Panc1 (cell line): ENCODE data around the gene GTF2F1.

Experiments
- CTCF ChIP-seq: fragments of 450-650 bp; IDR thresholded peaks from 2 replicates; pipeline ENCODE4 v1.5.1; 2017; ENCODE audit warnings: mild to moderate bottlenecking
- POLR2AphosphoS5 ChIP-seq: IDR thresholded peaks from 2 replicates; pipeline ENCODE4 v1.6.1; 2012; ENCODE audit warnings: mild to moderate bottlenecking, low read depth, low read length, moderate library complexity
- REST ChIP-seq, 2 experiments: IDR thresholded peaks; 2 replicates each; pipeline ENCODE4 v1.6.1; 2011 to 2012; ENCODE audit warnings: low read depth in 2 of 2, control low read depth in 1 of 2, low read length in 1 of 2, mild to moderate bottlenecking in 1 of 2, moderate library complexity in 1 of 2; ENCODE audit not compliant: insufficient read depth in 1 of 2

GRCh38 chr19:6387372-6387771, 5.6 kb downstream of the GTF2F1 start:
- TF ChIP-seq POLR2AphosphoS5 (no peak), CTCF (no peak), REST (IDR thresholded peaks at IDR 0.05; ENCODE audit: insufficient read depth in 1 of 2, low read depth in 2 of 2, low read length in 1 of 2) (no peak)
